AG08395 (cell line): Measurements from ENCODE around the gene NPIPA7.
"Not testable (repeated sequence)": the region's sequence is repeated elsewhere in the genome, so short reads cannot be mapped to it uniquely, and the experiment has no call there.

Source experiments
- DNase-seq: peaks from one replicate; pipeline ENCODE4 v3.0.0; 2012; ENCODE audit warnings: mixed read lengths, low spot score

Gene NPIPA7

DNA sequence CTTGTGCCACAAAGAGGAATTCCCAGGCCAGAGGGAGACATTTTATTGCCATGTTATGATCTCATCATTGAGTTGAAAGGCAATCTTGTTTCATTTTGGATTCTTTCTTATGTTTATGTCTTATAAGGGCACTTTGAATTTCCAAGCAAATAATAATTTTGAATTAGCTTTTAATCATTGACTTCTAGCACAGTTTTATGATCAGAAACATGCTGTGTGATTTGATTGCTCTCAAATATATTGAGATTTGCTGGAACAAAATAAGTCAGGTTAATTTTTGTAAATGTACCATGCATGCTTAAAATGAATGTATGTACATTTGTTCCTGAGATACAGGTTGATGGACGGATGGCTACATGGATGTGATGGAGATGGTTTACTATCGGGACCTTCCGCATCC is at the start of gene NPIPA7:
Gene NPIPA7, plus strand, starts transcription at position 301 of the 400 bp plus-strand sequence. CDS start 105 bp downstream, outside the sequence.
- DNase-seq: not testable (repeated sequence)

DNA sequence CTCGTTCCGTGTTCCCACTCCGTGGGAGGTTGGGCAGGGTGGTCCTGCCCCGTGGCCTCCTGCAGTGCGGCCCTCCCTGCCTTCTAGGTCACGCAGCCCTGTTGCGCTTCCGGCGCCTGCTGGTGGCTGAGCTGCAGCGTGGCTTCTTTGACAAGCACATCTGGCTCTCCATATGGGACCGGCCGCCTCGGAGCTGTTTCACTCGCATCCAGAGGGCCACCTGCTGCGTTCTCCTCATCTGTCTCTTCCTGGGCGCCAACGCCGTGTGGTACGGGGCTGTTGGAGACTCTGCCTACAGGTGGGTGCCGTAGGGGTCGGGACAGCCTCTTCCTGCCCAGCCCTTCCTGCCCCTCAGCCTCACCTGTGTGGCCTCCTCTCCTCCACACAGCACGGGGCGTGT is 47.5 kb upstream of the NPIPA7 start:
- DNase-seq: not testable (repeated sequence)

DNA sequence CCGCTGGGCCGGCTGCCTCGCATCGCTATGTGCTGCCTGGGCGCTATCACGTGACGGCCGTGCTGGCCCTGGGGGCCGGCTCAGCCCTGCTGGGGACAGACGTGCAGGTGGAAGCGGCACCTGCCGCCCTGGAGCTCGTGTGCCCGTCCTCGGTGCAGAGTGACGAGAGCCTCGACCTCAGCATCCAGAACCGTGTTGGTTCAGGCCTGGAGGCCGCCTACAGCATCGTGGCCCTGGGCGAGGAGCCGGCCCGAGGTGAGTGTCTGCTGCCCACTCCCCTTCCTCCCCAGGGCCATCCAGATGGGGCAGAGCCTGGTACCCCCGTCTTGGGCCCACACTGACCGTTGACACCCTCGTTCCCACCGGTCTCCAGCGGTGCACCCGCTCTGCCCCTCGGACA is 21.4 kb upstream of the NPIPA7 start:
- DNase-seq: not testable (repeated sequence)

DNA sequence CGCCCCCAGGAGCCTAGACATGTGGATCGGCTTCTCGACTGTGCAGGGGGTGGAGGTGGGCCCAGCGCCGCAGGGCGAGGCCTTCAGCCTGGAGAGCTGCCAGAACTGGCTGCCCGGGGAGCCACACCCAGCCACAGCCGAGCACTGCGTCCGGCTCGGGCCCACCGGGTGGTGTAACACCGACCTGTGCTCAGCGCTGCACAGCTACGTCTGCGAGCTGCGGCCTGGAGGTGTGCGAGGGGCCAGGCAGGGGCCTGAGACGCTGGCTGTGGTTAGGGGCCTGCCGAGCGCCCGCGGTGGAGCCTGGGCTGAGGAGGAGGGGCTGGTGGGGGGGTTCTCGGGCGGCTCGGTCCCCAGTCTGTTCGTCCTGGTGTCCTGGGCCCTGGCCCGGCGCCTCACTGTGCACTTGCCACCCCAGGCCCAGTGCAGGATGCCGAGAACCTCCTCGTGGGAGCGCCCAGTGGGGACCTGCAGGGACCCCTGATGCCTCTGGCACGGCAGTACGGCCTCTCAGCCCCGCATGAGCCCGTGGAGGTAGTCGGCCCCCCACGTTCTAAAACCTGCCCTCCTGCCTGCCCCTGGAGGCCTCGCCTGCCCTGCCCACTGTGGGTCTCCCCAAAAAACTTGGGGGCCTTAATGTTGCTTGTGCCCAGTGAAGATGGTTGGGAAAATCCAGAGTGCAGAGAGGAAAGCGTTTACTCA is 20.2 kb upstream of the NPIPA7 start:
- not testable (repeated sequence) for DNase-seq

DNA sequence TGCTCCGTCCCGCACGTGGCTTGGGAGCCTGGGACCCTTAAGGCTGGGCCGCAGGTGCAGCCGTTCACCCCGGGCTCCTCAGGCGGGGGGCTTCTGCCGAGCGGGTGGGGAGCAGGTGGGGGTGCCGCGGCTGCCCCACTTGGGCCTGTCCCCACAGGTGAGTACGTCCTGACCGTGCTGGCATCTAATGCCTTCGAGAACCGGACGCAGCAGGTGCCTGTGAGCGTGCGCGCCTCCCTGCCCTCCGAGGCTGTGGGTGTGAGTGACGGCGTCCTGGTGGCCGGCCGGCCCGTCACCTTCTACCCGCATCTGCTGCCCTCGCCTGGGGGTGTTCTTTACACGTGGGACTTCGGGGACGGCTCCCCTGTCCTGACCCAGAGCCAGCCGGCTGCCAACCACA is 15.3 kb upstream of the NPIPA7 start:
- not testable (repeated sequence) for DNase-seq

DNA sequence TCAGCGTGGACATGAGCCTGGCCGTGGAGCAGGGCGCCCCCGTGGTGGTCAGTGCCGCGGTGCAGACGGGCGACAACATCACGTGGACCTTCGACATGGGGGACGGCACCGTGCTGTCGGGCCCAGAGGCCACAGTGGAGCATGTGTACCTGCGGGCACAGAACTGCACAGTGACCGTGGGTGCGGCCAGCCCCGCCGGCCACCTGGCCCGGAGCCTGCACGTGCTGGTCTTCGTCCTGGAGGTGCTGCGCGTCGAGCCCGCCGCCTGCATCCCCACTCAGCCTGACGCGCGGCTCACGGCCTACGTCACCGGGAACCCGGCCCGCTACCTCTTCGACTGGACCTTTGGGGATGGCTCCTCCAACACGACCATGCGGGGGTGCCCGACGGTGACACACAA is 14.8 kb upstream of the NPIPA7 start:
- not testable (repeated sequence) for DNase-seq

DNA sequence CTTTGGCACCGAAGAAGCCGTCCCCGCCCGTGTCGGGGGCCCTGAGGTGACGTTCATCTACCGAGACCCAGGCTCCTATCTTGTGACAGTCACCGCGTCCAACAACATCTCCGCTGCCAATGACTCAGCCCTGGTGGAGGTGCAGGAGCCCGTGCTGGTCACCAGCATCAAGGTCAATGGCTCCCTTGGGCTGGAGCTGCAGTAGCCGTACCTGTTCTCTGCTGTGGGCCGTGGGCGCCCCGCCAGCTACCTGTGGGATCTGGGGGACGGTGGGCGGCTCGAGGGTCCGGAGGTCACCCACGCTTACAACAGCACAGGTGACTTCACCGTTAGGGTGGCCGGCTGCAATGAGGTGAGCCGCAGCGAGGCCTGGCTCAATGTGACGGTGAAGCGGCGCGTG is 14.2 kb upstream of the NPIPA7 start:
- DNase-seq: not testable (repeated sequence)

GRCh38 chr16:16365319-16365718 is 13.6 kb upstream of the NPIPA7 start:
- DNase-seq: not testable (repeated sequence)

GRCh38 chr16:16365851-16366250 is 13.1 kb upstream of the NPIPA7 start:
- not testable (repeated sequence) for DNase-seq

DNA sequence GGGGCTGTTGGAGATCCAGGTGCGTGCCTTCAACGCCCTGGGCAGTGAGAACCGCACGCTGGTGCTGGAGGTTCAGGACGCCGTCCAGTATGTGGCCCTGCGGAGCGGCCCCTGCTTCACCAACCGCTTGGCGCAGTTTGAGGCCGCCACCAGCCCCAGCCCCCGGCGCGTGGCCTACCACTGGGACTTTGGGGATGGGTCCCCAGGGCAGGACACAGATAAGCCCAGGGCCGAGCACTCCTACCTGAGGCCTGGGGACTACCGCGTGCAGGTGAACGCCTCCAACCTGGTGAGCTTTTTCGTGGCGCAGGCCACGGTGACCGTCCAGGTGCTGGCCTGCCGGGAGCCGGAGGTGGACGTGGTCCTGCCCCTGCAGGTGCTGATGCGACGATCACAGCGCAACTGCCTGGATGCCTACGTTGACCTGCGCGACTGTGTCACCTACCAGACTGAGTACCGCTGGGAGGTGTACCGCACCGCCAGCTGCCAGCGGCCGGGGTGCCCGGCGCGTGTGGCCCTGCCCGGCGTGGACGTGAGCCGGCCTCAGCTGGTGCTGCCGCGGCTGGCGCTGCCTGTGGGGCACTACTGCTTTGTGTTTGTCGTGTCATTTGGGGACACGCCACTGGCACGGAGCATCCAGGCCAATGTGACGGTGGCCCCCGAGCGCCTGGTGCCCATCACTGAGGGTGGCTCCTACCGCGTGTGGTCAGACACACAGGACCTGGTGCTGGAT is 12.2 kb upstream of the NPIPA7 start:
- not testable (repeated sequence) for DNase-seq

DNA sequence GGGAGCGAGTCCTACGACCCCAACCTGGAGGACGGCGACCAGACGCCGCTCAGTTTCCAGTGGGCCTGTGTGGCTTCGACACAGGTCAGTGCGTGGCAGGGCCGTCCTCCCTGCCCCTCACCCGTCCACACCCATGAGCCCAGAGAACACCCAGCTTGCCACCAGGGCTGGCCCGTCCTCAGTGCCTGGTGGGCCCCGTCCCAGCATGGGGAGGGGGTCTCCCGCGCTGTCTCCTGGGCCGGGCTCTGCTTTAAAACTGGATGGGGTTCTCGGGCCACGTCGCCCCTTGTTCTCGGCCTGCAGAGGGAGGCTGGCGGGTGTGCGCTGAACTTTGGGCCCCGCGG is 11.7 kb upstream of the NPIPA7 start:
- not testable (repeated sequence) for DNase-seq

GRCh38 chr16:16369081-16369856 is 9.7 kb upstream of the NPIPA7 start:
- not testable (repeated sequence) for DNase-seq

GRCh38 chr16:16371136-16371735 is 7.7 kb upstream of the NPIPA7 start:
- not testable (repeated sequence) for DNase-seq

GRCh38 chr16:16374192-16374591 is 4.7 kb upstream of the NPIPA7 start:
- DNase-seq: not testable (repeated sequence)

- DNase-seq: not testable (repeated sequence)
Measured at GRCh38 chr16:16399685-16400084, 20.7 kb downstream of the NPIPA7 start.

GRCh38 chr16:16402333-16402732 is 23.4 kb downstream of the NPIPA7 start:
- not testable (repeated sequence) for DNase-seq

DNA sequence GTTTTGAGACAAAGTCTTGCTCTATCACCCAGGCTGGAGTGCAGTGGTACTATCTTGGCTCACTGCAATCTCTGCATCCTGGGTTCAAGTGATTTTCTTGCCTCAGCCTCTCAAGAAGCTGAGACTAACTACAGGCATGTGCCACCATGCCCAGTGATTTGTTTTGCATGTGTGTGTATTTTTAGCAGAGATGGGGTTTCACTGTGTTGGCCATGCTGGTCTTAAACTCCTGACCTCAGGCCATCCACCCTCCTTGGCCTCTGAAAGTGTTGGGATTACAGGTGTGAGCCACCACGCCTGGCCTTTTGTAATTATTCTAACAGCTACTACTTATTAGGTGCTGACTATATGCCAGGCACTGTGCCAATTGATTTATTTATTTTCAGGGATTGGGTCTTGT is 25.3 kb downstream of the NPIPA7 start:
- not testable (repeated sequence) for DNase-seq

GRCh38 chr16:16405421-16405820 is 26.5 kb downstream of the NPIPA7 start:
- not testable (repeated sequence) for DNase-seq

DNA sequence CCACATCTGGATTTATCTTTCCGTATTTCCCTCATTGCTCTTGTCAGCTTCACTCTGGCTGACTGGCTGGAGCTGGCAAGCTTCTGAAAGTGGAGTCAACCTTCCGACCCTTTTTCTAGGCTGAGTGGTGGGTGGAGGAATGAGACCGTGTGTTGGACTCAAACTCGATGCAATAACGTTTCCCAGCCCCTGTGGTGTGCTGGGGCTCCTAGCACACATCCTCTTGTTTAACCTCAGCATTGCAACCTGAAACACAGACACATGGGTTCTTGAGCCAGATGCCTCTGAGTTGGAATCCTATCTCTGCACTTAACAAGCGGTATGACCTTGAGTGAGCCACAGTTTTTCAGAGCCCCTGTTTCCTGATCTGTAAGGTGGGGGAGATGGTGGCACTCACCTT is 29.5 kb downstream of the NPIPA7 start:
- not testable (repeated sequence) for DNase-seq

DNA sequence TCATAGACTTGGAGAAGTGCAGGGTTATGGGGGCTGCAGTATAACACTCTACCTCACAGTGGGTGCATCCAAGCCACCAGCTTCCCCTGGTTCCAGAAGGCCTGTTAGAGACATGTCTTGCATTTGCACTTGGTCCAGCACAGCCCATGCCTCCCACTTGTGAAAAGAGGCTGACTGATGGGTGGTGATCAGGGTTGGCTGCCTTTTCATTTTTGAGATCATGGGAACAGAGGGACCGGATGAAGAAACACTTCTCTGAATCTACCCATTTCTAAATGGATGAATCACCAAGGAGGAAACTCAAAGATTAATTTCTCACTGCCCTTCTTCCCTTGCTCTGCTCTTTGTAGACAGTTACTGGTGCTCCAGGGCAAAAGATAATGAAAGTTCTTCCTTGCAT is 34.8 kb downstream of the NPIPA7 start:
- DNase-seq: not testable (repeated sequence)

DNA sequence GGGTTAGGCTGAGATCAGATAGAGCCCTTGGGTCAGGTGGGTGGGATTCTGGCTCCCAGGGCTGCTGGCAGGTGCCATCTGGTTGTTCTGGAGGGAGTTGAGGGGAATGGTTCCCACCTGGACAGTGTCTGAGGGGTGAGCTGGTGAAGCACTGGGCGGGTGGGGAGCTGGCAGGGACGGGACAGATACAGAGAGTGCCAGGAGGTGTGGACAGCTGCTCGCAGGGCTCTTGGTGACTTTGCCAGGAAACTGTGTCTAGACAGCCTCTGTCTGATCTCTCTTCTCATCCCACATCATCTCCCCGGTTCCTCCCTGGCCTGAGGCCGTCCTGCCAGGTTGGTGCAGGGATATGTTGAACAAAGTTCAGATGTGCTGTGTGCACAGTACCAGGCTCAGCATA is 38.1 kb downstream of the NPIPA7 start:
- not testable (repeated sequence) for DNase-seq

DNA sequence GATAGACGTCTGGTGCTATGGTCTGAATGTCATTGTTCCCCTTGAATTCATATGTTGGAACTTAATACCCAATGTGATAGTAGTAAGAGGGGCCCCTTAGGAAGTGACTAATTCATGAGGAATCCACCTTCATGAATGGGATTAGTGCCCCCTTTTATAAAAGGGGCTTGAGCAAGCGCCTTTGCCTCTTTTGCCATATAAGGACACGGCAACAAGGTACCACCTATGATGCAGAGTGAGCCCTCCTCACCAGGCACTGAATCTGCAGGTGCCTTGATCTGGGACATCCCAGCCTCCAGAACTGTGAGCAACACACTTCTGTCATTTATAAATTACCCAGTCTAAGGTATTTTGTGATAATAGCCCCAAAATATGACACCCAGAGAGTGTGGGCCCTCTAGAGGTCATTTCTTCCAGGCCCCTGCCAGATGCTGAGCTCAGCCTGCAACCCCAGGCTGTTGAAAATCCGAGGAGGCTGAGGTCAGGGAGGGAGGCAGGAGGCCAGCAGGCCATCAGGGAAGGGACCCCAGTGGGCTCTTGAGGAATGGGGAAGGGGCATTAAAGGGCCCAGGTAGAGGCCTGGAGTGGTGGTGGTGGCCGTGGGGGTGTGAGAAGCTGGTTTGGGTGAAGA is 39.1 kb downstream of the NPIPA7 start:
- DNase-seq: not testable (repeated sequence)
